Measurements from ENCODE around the gene AGBL5.

The AGBL5 gene

GRCh38 chr2:27024812-27025211 lies 26.7 kb upstream of the AGBL5 start:
- no peak for DNase-seq (ENCODE audit: low read depth, low spot score)

GRCh38 chr2:27025281-27025800 lies 26.1 kb upstream of the AGBL5 start:
- DNase-seq (ENCODE audit: low read depth, low spot score): no peak

DNA sequence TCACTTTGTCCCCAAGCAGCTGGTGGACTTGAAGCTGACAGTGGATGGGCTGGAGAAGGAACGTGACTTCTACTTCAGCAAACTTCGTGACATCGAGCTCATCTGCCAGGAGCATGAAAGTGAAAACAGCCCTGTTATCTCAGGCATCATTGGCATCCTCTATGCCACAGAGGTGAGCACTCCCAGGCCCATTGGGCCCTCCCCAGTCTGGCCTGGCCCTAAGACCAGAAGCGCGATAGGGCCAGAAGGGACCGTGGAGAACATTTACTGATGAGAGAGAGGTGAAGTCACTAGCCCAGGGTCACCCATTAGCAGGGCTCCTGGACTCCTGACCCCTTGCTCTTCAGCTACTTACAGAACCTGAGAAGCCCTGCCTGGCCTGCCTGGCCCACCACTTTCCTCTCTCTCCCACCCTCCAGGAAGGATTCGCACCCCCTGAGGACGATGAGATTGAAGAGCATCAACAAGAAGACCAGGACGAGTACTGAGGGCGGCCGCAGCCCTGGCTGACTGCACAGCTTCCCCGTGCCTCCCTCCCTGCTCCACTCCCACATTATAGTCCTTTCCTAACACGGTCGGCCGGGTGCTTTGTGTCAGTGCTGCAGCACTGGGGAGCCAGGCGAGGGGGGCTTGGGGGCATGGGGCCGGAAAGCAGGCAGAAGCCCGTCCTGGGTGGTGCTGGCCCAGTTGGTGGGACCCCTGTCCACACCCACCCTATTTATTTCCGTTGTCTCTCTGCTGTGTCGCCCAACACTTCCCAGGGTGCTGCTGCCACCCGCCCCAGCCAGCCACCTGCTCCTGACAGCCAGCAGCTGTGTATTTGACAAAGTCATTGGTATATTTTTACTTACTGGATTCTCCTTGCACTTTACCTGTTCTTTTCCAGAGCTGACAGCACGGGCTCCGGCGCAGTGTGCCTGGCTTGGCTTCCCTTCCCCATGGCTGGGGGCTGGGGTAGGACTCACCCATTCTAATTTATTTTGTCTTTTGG lies 25.3 kb upstream of the AGBL5 start:
- no peak for DNase-seq (ENCODE audit: low read depth, low spot score)

DNA sequence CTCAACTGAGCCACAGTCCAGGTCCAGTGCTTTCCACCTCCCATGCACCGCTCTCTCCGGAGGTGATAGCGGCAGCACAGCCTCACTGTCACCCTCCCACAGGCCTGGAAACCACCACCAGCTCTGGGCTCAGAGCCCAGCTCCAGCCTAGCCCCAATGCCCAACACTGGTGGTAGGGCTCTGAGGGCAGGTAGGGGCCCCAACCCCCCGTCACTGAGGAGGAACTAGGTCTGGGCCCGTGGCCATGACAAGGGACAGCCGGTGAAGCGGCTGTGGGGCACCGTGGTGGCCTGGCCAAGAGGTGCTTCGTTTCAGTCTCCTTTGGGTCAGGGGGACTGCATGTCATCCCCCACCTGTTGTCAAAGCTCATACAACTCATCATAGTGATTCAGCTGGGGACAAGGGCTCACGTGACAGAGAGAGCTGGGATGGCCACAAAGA lies 24.2 kb upstream of the AGBL5 start:
- DNase-seq (ENCODE audit: low read depth, low spot score): no peak

- DNase-seq (ENCODE audit: low read depth, low spot score): no peak
Observed at GRCh38 chr2:27029051-27029450, 22.4 kb upstream of the AGBL5 start.

GRCh38 chr2:27032495-27033252 lies 18.8 kb upstream of the AGBL5 start, which contains the start of gene TMEM214:
TMEM214 (plus strand) TSS chr2:27032965; CDS start chr2:27033016, 51 bp downstream.
- DNase-seq (ENCODE audit: low read depth, low spot score): peak; percentile 59

DNA sequence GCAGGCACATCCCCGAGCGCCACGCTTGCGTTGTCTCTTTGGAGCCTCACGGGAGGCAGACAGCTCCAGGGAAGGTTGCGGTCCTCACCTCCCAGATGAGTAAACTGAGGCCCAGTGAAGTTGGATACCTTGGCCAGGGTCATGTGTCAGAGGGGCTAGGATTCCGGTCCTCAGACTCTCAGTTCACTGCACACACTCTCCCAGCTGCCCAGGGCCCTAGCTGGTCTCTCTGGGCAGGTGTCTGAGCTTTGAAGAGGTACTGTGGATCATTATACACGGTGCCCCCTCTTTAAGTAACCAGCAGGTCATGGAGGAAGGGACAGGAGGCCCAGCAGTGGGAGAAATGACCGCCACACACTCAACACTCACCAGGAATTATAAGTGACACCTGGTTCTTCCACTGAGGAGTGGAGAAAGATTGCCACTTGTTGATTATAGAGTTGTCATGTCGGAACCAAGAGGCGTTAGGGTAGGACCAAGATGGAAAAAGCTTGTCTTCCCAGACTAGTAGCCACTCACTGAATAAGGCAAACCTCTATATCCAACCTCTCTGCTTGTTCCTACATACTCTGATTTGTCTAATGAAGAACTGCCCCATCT lies 18.1 kb upstream of the AGBL5 start:
- no peak for DNase-seq (ENCODE audit: low read depth, low spot score)

- no peak for DNase-seq (ENCODE audit: low read depth, low spot score)
Observed at GRCh38 chr2:27038012-27038411, 13.5 kb upstream of the AGBL5 start.

GRCh38 chr2:27038631-27039339 lies 12.7 kb upstream of the AGBL5 start:
- no peak for DNase-seq (ENCODE audit: low read depth, low spot score)

GRCh38 chr2:27039426-27039825 lies 12.0 kb upstream of the AGBL5 start:
- DNase-seq (ENCODE audit: low read depth, low spot score): no peak

DNA sequence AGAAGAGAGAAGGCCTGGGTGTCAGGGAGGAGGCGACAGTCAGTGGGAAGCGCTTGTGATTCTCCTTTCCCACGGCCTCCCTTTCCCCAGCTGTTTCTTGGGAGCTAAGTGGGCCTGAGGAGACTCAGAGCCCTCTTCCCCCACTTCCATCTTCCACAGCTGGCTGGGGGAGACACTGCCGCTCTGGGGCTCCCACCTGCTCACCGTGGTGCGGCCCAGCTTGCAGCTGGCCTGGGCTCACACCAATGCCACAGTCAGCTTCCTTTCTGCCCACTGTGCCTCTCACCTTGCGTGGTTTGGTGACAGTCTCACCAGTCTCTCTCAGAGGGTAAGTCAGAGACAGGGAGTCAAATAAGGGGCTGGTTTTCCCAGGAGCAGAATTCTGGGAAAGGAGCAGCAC lies 11.6 kb upstream of the AGBL5 start:
- no peak for DNase-seq (ENCODE audit: low read depth, low spot score)

- DNase-seq (ENCODE audit: low read depth, low spot score): no peak
Observed at GRCh38 chr2:27040282-27040681, 11.2 kb upstream of the AGBL5 start.

- no peak for DNase-seq (ENCODE audit: low read depth, low spot score)
Observed at GRCh38 chr2:27041752-27042151, 9.7 kb upstream of the AGBL5 start.

DNA sequence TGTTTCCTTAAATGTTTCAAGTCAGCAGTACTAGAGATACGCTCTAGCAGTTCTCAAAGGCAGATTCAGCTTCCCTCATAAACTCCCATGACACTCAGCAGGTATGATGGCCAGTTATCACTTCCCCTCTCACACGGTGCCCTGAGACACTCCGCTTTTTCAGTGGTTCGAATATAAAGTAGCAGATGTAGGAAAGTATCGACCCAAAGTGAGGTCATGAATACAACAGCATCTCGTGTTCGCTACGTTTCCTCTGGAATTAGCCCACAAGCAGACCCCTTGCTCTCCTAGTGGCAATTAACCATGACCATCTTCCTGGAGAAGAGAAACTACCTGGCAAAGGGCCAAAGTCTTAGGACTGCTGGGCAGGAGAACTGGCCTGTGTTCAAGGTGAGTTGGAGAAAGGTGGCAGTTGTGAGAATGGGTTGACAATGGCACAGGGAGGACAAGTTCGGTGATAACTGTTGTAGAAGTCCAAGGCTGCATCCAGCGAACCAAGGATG lies 9.3 kb upstream of the AGBL5 start:
- DNase-seq (ENCODE audit: low read depth, low spot score): no peak

DNA sequence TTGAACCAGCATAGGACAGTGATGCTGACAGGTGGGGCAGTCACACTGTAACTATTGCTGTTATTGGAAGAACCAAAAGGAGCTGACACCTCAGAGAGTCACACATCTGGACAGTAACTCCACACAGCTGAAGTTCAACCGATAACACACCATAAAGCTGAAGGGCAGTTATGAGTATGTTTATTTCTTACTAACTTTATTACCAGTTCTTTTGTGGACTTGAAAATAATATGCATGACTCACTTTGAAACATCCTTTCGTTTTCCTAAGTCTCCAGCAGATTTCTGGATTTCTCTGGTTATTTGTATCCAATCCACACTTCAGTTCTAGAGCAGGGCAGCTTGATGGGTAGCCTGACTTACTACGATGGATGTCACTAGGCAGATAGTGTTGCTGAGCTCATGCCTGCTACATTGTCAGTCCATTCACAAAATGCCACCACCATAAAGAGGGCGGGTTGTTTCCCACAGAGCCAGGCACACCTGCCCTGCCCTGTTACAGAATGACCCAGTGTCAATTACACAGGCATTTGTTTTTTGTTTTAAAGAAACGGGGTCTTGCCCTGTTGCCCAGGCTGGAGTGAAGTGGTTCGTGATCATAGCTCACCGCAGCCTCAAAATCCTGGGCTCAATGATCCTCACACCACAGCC lies 8.4 kb upstream of the AGBL5 start:
- no peak for DNase-seq (ENCODE audit: low read depth, low spot score)

DNA sequence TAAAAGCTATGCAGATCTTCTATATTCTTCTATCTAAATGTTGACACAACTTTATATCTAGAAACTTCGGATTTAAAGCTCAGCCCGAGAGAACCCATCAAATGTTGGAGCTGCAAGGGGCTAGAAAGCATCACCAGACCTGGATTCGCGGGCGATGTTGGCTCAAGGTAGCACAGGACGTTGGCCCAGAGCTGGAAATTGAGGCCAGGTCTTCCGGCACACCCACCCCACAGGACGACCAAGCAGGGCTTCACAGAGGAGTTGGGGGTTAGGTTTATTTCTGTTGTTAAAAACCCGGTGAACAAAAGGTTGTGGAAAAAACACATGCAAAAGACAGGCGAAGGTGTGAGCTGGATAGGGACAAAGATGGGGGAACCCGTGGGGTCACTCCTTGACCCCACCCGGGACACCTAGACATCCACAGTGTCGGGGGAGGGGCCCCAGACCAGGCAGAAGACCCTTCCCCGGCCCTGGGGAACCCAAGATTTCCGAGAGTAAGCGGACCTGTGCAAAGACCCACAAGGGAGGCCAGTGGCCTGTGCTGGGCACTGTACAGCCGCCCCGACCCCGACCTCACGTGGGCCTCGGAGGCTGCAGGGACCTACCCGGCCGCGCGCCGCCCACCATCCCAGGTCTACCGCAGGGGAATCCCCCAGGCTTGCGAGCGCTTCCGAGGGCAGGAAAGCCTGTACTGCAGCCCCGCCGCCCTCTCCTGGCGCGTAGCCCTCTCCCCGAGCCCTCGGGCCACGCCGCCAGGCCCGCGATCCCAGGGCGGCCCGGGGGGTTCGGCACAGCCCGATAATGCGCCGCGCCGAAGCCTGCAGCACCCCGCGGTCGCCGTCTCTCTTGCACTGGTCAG lies 1.8 kb upstream of the AGBL5 start:
- DNase-seq (ENCODE audit: low read depth, low spot score): no peak

DNA sequence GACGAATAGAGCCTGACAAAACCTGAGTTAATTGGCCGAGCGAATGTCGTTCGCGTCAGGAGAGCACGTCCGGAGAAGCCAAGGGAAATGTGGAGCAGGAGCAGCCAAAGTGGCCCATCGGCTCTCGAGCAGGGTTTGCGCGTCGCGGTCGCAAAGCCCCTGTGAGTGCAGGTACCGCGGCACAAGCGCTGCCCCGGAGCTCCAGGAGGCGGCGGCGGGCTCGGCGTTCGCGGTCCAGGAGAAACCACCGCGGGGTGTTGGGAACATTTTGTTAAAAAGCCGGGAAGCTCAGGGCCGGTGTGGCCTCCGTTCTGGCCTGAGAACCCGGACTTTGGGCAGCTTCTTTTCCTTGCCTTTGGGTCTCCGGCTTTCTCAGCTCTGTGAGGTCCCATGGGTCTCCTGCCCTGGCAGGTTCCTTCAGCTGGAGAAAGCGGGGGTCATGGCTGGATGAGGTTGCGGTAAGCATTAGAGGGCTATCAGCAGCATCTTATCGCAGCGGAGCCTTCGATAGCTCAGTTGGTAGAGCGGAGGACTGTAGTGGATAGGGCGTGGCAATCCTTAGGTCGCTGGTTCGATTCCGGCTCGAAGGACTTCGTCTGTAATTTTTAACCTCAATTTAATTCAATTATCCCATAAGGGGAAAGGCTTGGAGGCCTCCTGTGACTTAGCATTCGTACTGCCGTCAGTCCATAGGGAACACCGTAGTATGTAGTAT lies 1.0 kb upstream of the AGBL5 start:
- peak; percentile 88 for DNase-seq (ENCODE audit: low read depth, low spot score)

- DNase-seq (ENCODE audit: low read depth, low spot score): no peak
Observed at GRCh38 chr2:27051902-27052645, 606 bp downstream of the AGBL5 start.
